Keratinocyte (primary cell): ENCODE results near the gene USP47. TPM values are rescaled to one million over a fixed set of nuclear protein-coding genes. Genes with fewer than 3 reads are reported as not detected.

Source experiments
- DNase-seq: peaks from one replicate; pipeline ENCODE4 v3.0.0-alpha.2; 2011; ENCODE audit warnings: low read depth, missing footprints, low spot score
- FAIRE-seq: peaks from 2 replicates; lab custom pipeline; 2011; peaks lifted over from hg19 to GRCh38; lab: Jason Lieb, UNC
- H2AFZ ChIP-seq: 2 replicates; pipeline ENCODE4 v1.6.0; 2012; ENCODE audit warnings: low read length, control low read depth, inconsistent platforms; ENCODE audit not compliant: control insufficient read depth
- H3K27ac ChIP-seq: 2 replicates; pipeline ENCODE4 v1.5.1; 2011; ENCODE audit warnings: low read length; ENCODE audit not compliant: control insufficient read depth, insufficient read depth
- H3K27me3 ChIP-seq: 3 replicates; pipeline ENCODE4 v1.6.0; 2011; ENCODE audit warnings: low read length; ENCODE audit not compliant: control insufficient read depth, insufficient read depth; ENCODE audit errors: extremely low read depth
- H3K36me3 ChIP-seq, 2 experiments: 2 replicates in 1 of 2; 3 replicates in 1 of 2; pipeline ENCODE4 v1.5.1; 2011; ENCODE audit warnings: low read length in 2 of 2, mild to moderate bottlenecking in 1 of 2; ENCODE audit not compliant: control insufficient read depth in 2 of 2, insufficient read depth in 2 of 2; ENCODE audit errors: extremely low read depth in 1 of 2
- H3K4me1 ChIP-seq: 3 replicates; pipeline ENCODE4 v1.5.1; 2011; ENCODE audit warnings: low read length; ENCODE audit not compliant: control insufficient read depth, insufficient read depth; ENCODE audit errors: extremely low read depth
- H3K4me2 ChIP-seq: 3 replicates; pipeline ENCODE4 v1.6.0; 2011; ENCODE audit warnings: low read depth, low read length; ENCODE audit not compliant: control insufficient read depth, insufficient read depth; ENCODE audit errors: extremely low read depth
- H3K4me3 ChIP-seq, 3 experiments: fragments of 200-600 bp in 1 of 3; sonication (generic) in 1 of 3; 2 replicates in 2 of 3; 3 replicates in 1 of 3; pipeline ENCODE4 v1.5.1; 2011 to 2016; ENCODE audit warnings: low read length in 3 of 3, mild to moderate bottlenecking in 3 of 3, control low read depth in 2 of 3, inconsistent platforms in 1 of 3, low read depth in 1 of 3, mixed read lengths in 1 of 3, mixed run types in 1 of 3, moderate library complexity in 1 of 3; ENCODE audit not compliant: control insufficient read depth in 2 of 3, insufficient read depth in 2 of 3; ENCODE audit errors: extremely low read depth in 1 of 3
- H3K79me2 ChIP-seq: 2 replicates; pipeline ENCODE4 v1.6.0; 2012; ENCODE audit warnings: low read length; ENCODE audit not compliant: control insufficient read depth, insufficient read depth
- H3K9ac ChIP-seq: 3 replicates; pipeline ENCODE4 v1.6.0; 2011; ENCODE audit warnings: low read length; ENCODE audit not compliant: control insufficient read depth, insufficient read depth; ENCODE audit errors: extremely low read depth
- H3K9me1 ChIP-seq: 3 replicates; pipeline ENCODE4 v1.6.0; 2011; ENCODE audit warnings: low read length; ENCODE audit not compliant: control insufficient read depth, insufficient read depth; ENCODE audit errors: extremely low read depth
- H3K9me3 ChIP-seq: 2 replicates; pipeline ENCODE4 v1.5.1; 2012; ENCODE audit warnings: low read depth, low read length; ENCODE audit not compliant: control insufficient read depth
- H4K20me1 ChIP-seq: 3 replicates; pipeline ENCODE4 v1.6.0; 2011; ENCODE audit warnings: low read length; ENCODE audit not compliant: control insufficient read depth, insufficient read depth; ENCODE audit errors: extremely low read depth
- CTCF ChIP-seq, 3 experiments: IDR thresholded peaks in 1 of 3; conservative IDR thresholded peaks in 1 of 3; optimal IDR thresholded peaks in 1 of 3; 2 replicates in 2 of 3; 3 replicates in 1 of 3; pipeline versions ENCODE3 to v1.5.1; 2011; ENCODE audit warnings: low read length in 3 of 3, mild to moderate bottlenecking in 3 of 3, moderate library complexity in 2 of 3, control low read depth in 1 of 3, inconsistent platforms in 1 of 3; ENCODE audit not compliant: insufficient read depth in 2 of 3; ENCODE audit errors: extremely low read depth in 1 of 3
- EZH2 ChIP-seq: IDR thresholded peaks from one replicate; pipeline ENCODE4 v1.6.1; 2012; ENCODE audit warnings: inconsistent platforms, mild to moderate bottlenecking, low read length, moderate library complexity
- dilution Hi-C: fragments of 300-500 bp; cut with MboI; formaldehyde crosslinking; loops from one replicate; pipeline ENCODE4 v1.7.0; 2020; ENCODE audit warnings: low sequenced_read_pairs; ENCODE audit not compliant: extremely low pct_ligation_motif_present
- polyA plus RNA-seq, 5 experiments: library from polyadenylated mRNA; depleted of rRNA in 3 of 5; stranded (reverse) in 3 of 5; stranded (forward) in 1 of 5; unstranded in 1 of 5; fragments of >200 nt; gene quantifications; 1 replicate in 1 of 5; 2 replicates in 3 of 5; 3 replicates in 1 of 5; pipeline versions ENCODE4 v1.2.1 to v1.2.3, GENCODE V29; 2011 to 2012; ENCODE audit warnings: missing spikeins in 2 of 5, low read depth in 1 of 5, low replicate concordance in 1 of 5

The USP47 gene
- polyA plus RNA-seq, 1 donor (not counting 4 experiments of a cell fraction or from before 2014, with no cell fraction given), result 22.4 TPM

- H3K9me3 ChIP-seq, result no peaks in the 10 kb centered on the region
- H3K4me1 ChIP-seq, result no peaks in the 10 kb centered on the region
- no peak overlapping the region for H3K4me2 ChIP-seq
- no peaks in the 10 kb centered on the region for H3K9me1 ChIP-seq
- dilution Hi-C loops, result no loop called here
- H3K36me3 ChIP-seq, result peaks cover 5 to 6% of the 10 kb centered on the region in 2 experiments
- TF ChIP-seq EZH2 (no peak), CTCF (optimal IDR thresholded peaks at IDR 0.05 in 1 of 3, IDR thresholded peaks at IDR 0.05 in 1 of 3, conservative IDR thresholded peaks at IDR 0.05 in 1 of 3; ENCODE audit: extremely low read depth in 1 of 3, insufficient read depth in 2 of 3, low read length in 3 of 3) (no peak)
- no peak overlapping the region for H3K4me3 ChIP-seq
- H3K79me2 ChIP-seq, result no peaks in the 10 kb centered on the region
- H2AFZ ChIP-seq, result no peak overlapping the region
- DNase-seq (no peak), FAIRE-seq (no peak)
- H3K9ac ChIP-seq, result no peak overlapping the region
- no peaks in the 10 kb centered on the region for H3K27me3 ChIP-seq
- H3K27ac ChIP-seq, result no peak overlapping the region
- no peaks in the 10 kb centered on the region for H4K20me1 ChIP-seq
Measured at GRCh38 chr11:11949482-11949881, 107.7 kb downstream of the USP47 start.

DNA sequence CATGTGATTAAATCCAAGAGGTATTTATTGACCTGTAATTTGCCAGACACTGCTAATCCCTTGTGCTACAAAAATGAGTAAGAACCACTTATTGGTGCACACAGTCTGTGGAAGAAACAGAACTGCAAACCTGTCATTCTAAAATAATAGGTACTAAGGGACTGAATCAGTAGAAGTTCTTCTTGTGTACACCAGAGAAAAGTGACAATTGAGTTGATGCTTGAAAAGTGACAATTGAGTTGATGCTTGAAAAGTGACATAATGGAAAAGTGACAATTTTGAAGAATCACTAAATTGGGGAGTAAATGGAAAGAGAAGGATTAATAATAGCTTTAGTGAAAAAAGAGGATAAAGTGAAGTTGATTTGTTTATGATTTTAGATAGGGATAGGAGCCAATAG, 110.3 kb downstream of the USP47 start:
- no peak for TF ChIP-seq CTCF (optimal IDR thresholded peaks at IDR 0.05 in 1 of 3, IDR thresholded peaks at IDR 0.05 in 1 of 3, conservative IDR thresholded peaks at IDR 0.05 in 1 of 3; ENCODE audit: extremely low read depth in 1 of 3, insufficient read depth in 2 of 3, low read length in 3 of 3)
- TF ChIP-seq EZH2, result no peak
- H3K27ac ChIP-seq, result no peak overlapping the region
- H3K9ac ChIP-seq, result no peak overlapping the region
- no peaks in the 10 kb centered on the region for H3K9me1 ChIP-seq
- no peaks in the 10 kb centered on the region for H3K79me2 ChIP-seq
- H3K4me3 ChIP-seq, result no peak overlapping the region
- peaks cover 10 to 14% of the 10 kb centered on the region in 2 experiments for H3K36me3 ChIP-seq
- no peaks in the 10 kb centered on the region for H3K4me1 ChIP-seq
- H3K27me3 ChIP-seq, result no peaks in the 10 kb centered on the region
- no peak overlapping the region for H2AFZ ChIP-seq
- no peaks in the 10 kb centered on the region for H4K20me1 ChIP-seq
- FAIRE-seq (no peak), DNase-seq (no peak)
- H3K9me3 ChIP-seq, result no peaks in the 10 kb centered on the region
- dilution Hi-C loops, result no loop called here
- H3K4me2 ChIP-seq, result no peak overlapping the region
